H1 (cell line): Measurements from ENCODE around the gene GRIP1. TPM values are rescaled to one million over a fixed set of nuclear protein-coding genes. Genes with fewer than 3 reads are reported as not detected.

ENCODE experiments used
- ASH2L ChIP-seq: fragments of 200-600, 300-600 bp; sonication (generic); IDR thresholded peaks from one replicate; pipeline ENCODE4 v1.7.1; 2017; ENCODE audit warnings: low read length
- CREB1 ChIP-seq: IDR thresholded peaks from 2 replicates; pipeline ENCODE4 v1.6.1; 2012; ENCODE audit warnings: inconsistent platforms
- EGR1 ChIP-seq: IDR thresholded peaks from 2 replicates; pipeline ENCODE4 v1.6.1; 2011; ENCODE audit warnings: low read depth, low read length, borderline replicate concordance
- EP300 ChIP-seq, 2 experiments: IDR thresholded peaks; 1 replicate in 1 of 2; 2 replicates in 1 of 2; pipeline ENCODE4 v1.6.1; 2011 to 2012; ENCODE audit warnings: low read depth in 2 of 2, low read length in 2 of 2, mild to moderate bottlenecking in 2 of 2, borderline replicate concordance in 1 of 2, inconsistent platforms in 1 of 2, moderate library complexity in 1 of 2
- HDAC6 ChIP-seq: IDR thresholded peaks from one replicate; pipeline ENCODE4 v1.7.1; 2012; ENCODE audit warnings: low read depth, mild to moderate bottlenecking, inconsistent platforms, low read length, moderate library complexity
- JUN ChIP-seq: IDR thresholded peaks from 2 replicates; pipeline ENCODE4 v1.6.1; 2011; ENCODE audit warnings: low read depth, mild to moderate bottlenecking, improper control_type of control experiment, low read length
- NRF1 ChIP-seq: IDR thresholded peaks from 2 replicates; pipeline ENCODE4 v1.6.1; 2011; ENCODE audit warnings: mild to moderate bottlenecking, low read depth, low read length, improper control_type of control experiment
- RAD21 ChIP-seq, 2 experiments: IDR thresholded peaks in 1 of 2; conservative IDR thresholded peaks in 1 of 2; 2 replicates each; pipeline ENCODE4 v1.6.1; 2011; ENCODE audit warnings: low read depth in 2 of 2, low read length in 2 of 2, improper control_type of control experiment in 1 of 2, inconsistent platforms in 1 of 2, mild to moderate bottlenecking in 1 of 2, moderate library complexity in 1 of 2
- RNF2 ChIP-seq: fragments of 200-900, 300-1000 bp; sonication (generic); IDR thresholded peaks from 2 replicates; pipeline ENCODE4 v1.7.1; 2016; ENCODE audit warnings: borderline replicate concordance, low read depth, mild to moderate bottlenecking, antibody characterized with exemption, low read length; ENCODE audit not compliant: poor library complexity, severe bottlenecking; ENCODE audit errors: missing control alignments
- polyA plus RNA-seq, 7 experiments: library from polyadenylated mRNA; depleted of rRNA in 3 of 7; stranded (reverse) in 5 of 7; unstranded in 2 of 7; fragments of >200 nt in 5 of 7; fragments of 200-250 nt in 2 of 7; gene quantifications; 1 replicate in 5 of 7; 2 replicates in 1 of 7; 4 replicates in 1 of 7; pipeline versions ENCODE4 v1.2.1 to v1.2.3, GENCODE V29; 2011 to 2013; ENCODE audit warnings: missing spikeins in 2 of 7, mixed read lengths in 2 of 7
- total RNA-seq: library from RNA; stranded (reverse); fragmentation: NEBNext Ultra II Directional; extraction: Animal tissue kit (Norgen Biotek cat#: 25700); gene quantifications from 2 replicates; pipeline ENCODE4 v1.2.1, GENCODE V29; 2021

GRIP1 gene
- total and polyA plus RNA-seq, 2 of the 8 experiments (the other 6 are each of a cell fraction or from before 2014, with no cell fraction given) = 4.5 to 27.3 TPM

DNA sequence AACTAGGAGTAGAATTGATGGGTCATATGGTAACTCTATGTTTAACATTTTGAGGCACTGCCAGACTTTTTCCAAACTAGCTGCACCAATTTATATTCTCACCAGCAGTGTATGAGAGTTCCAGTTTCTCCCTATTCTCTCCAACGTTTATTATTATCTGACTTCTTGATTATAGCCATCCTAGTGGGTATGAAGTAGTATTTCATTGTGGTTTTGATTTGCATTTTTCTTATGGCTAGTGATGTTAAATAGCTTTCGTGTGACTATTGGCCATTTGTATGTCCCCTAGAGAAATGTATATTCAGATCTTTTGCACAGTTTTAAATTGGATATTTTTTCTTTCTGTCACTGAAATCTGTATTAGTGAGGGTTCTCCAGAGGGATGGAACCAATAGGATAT lies 338.7 kb downstream of the GRIP1 start (continued):
- TF ChIP-seq ASH2L = no peak
- no peak for TF ChIP-seq EP300 (IDR thresholded peaks at IDR 0.05; ENCODE audit: borderline replicate concordance in 1 of 2, low read depth in 2 of 2, low read length in 2 of 2)
- TF ChIP-seq JUN = no peak
- no peak for TF ChIP-seq EGR1
- no peak for TF ChIP-seq NRF1
- TF ChIP-seq RNF2 = no peak
- no peak for TF ChIP-seq HDAC6
- TF ChIP-seq RAD21 (IDR thresholded peaks at IDR 0.05 in 1 of 2, conservative IDR thresholded peaks at IDR 0.05 in 1 of 2; ENCODE audit: low read depth in 2 of 2, low read length in 2 of 2) = no peak
- no peak for TF ChIP-seq CREB1
